ENCODE data around the gene LRRC8D.

LRRC8D gene

GRCh38 chr1:89854140-89854539 lies 33.3 kb downstream of the LRRC8D start:
- H3K4me3 ChIP-seq (ENCODE audit: low read length) = no peak overlapping the region
- DNase-seq (ENCODE audit: low read depth) = no peak
- no peak for TF ChIP-seq CTCF (conservative IDR thresholded peaks at IDR 0.05; ENCODE audit: low read length)

- H3K4me3 ChIP-seq (ENCODE audit: low read length) = peak overlapping the region; percentile 6; the same call in 1 of the 2 replicates
- DNase-seq (ENCODE audit: low read depth) = peak; percentile 68
- TF ChIP-seq CTCF (conservative IDR thresholded peaks at IDR 0.05; ENCODE audit: low read length) = no peak
Measured at GRCh38 chr1:89855413-89856123, 34.7 kb downstream of the LRRC8D start.

- no peak for TF ChIP-seq CTCF (conservative IDR thresholded peaks at IDR 0.05; ENCODE audit: low read length)
- H3K4me3 ChIP-seq (ENCODE audit: low read length) = no peak overlapping the region
- DNase-seq (ENCODE audit: low read depth) = no peak
Measured at GRCh38 chr1:89863165-89863830, 42.5 kb downstream of the LRRC8D start.

- H3K4me3 ChIP-seq (ENCODE audit: low read length) = no peak overlapping the region
- TF ChIP-seq CTCF (conservative IDR thresholded peaks at IDR 0.05; ENCODE audit: low read length) = no peak
- DNase-seq (ENCODE audit: low read depth) = peak; percentile 79
Measured at GRCh38 chr1:89865498-89866382, 44.9 kb downstream of the LRRC8D start.

GRCh38 chr1:89866568-89866967 lies 45.7 kb downstream of the LRRC8D start:
- no peak for TF ChIP-seq CTCF (conservative IDR thresholded peaks at IDR 0.05; ENCODE audit: low read length)
- DNase-seq (ENCODE audit: low read depth) = no peak
- H3K4me3 ChIP-seq (ENCODE audit: low read length) = no peak overlapping the region

- no peak for DNase-seq (ENCODE audit: low read depth)
Measured at GRCh38 chr1:89870998-89871397, 50.2 kb downstream of the LRRC8D start.

More at GRCh38 chr1:89870998-89871397, 50.2 kb downstream of the LRRC8D start:
- H3K4me3 ChIP-seq (ENCODE audit: low read length) = no peak overlapping the region
- no peak for TF ChIP-seq CTCF (conservative IDR thresholded peaks at IDR 0.05; ENCODE audit: low read length)

All from AG10803 (cell line).